GM21825 (cell line): ENCODE measurements around the gene ACTL8.

Experiments
- ATAC-seq: cut with Tn5 transposase; IDR thresholded peaks from one replicate; pipeline ENCODE4 v1.9.1; 2021; ENCODE audit warnings: mild to moderate bottlenecking, moderate library complexity; ENCODE audit not compliant: unreplicated experiment

ACTL8 gene

GRCh38 chr1:17768651-17769241, 13.6 kb downstream of the ACTL8 start:
- no peak for ATAC-seq

GRCh38 chr1:17770983-17771382, 15.8 kb downstream of the ACTL8 start:
- no peak for ATAC-seq

- ATAC-seq: no peak
These were observed 17.6 kb downstream of the ACTL8 start for GRCh38 chr1:17772615-17773212.

- ATAC-seq: no peak
These were observed 18.6 kb downstream of the ACTL8 start for GRCh38 chr1:17773591-17774326.

GRCh38 chr1:17774452-17774851, 19.3 kb downstream of the ACTL8 start:
- ATAC-seq: no peak

- no peak for ATAC-seq
These were observed 20.7 kb downstream of the ACTL8 start for GRCh38 chr1:17775796-17776195.

- ATAC-seq: no peak
These were observed 21.3 kb downstream of the ACTL8 start for GRCh38 chr1:17776426-17776825.

- no peak for ATAC-seq
These were observed 22.2 kb downstream of the ACTL8 start for GRCh38 chr1:17777330-17777729.

- no peak for ATAC-seq
These were observed 22.7 kb downstream of the ACTL8 start for GRCh38 chr1:17777818-17778217.

- no peak for ATAC-seq
These were observed 25.8 kb downstream of the ACTL8 start for GRCh38 chr1:17780916-17781315.

GRCh38 chr1:17789926-17790325, 34.8 kb downstream of the ACTL8 start:
- ATAC-seq: no peak

- ATAC-seq: no peak
These were observed 35.4 kb downstream of the ACTL8 start for GRCh38 chr1:17790383-17791054.

GRCh38 chr1:17791055-17791390, 35.9 kb downstream of the ACTL8 start:
- no peak for ATAC-seq

- no peak for ATAC-seq
These were observed 36.3 kb downstream of the ACTL8 start for GRCh38 chr1:17791480-17791879.

- ATAC-seq: no peak
These were observed 37.3 kb downstream of the ACTL8 start for GRCh38 chr1:17792421-17792820.

- ATAC-seq: no peak
These were observed 40.1 kb downstream of the ACTL8 start for GRCh38 chr1:17795081-17795809.

GRCh38 chr1:17795836-17796645, 40.9 kb downstream of the ACTL8 start:
- ATAC-seq: no peak

GRCh38 chr1:17797478-17797877, 42.3 kb downstream of the ACTL8 start:
- ATAC-seq: no peak

GRCh38 chr1:17798011-17798410, 42.9 kb downstream of the ACTL8 start:
- ATAC-seq: no peak

GRCh38 chr1:17798799-17799382, 43.8 kb downstream of the ACTL8 start:
- no peak for ATAC-seq
